ENCODE measurements around the gene CDK5RAP3.

Gene CDK5RAP3

DNA sequence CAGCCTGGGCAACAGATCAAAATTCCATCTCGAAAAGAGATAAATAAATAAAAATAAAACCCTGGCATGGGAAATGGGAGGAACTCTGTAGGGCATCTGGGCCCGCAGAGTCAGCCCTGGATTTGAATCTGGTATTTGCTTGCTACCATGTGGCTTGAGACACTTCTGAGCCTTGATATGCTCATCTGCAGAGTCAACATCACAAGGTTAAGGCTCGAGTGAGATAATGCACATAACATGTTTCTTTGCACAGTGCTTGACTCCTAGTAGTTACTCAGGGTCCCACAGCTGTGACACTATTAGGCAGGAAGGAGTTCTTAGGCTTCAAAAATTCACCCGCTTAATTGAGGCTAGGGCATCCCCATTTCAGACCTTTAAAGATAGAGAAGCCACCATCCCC, 21.3 kb downstream of the CDK5RAP3 start:
- TF ChIP-seq, protein P1, sequence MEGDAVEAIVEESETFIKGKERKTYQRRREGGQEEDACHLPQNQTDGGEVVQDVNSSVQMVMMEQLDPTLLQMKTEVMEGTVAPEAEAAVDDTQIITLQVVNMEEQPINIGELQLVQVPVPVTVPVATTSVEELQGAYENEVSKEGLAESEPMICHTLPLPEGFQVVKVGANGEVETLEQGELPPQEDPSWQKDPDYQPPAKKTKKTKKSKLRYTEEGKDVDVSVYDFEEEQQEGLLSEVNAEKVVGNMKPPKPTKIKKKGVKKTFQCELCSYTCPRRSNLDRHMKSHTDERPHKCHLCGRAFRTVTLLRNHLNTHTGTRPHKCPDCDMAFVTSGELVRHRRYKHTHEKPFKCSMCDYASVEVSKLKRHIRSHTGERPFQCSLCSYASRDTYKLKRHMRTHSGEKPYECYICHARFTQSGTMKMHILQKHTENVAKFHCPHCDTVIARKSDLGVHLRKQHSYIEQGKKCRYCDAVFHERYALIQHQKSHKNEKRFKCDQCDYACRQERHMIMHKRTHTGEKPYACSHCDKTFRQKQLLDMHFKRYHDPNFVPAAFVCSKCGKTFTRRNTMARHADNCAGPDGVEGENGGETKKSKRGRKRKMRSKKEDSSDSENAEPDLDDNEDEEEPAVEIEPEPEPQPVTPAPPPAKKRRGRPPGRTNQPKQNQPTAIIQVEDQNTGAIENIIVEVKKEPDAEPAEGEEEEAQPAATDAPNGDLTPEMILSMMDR (IDR thresholded peaks at IDR 0.05), result no peak

DNA sequence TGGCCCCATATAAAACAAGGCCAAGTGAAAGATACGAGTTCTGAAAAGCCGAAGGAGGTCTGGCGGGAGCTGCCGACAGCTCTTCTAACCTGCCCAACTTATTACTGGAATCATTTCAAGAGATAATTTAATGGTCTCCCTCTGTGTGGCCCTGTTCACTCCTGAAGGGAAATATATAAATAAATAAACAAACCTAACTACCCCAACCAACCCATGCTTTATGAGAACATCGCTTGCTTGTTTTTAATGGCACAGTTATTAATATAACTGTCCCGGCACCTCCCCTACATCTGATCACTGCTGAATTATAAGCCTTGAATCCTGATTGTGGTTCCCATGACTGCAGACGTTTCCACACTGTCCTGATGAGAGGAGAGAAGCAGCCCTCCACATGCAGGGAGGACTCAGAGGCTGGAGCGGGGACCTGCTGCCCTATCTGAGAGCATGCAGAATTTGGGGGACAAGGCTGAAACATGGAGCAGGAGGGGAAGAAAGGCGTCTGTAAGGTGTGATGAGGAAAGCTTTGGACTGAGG, 22.2 kb downstream of the CDK5RAP3 start:
- TF ChIP-seq, protein P1 (IDR thresholded peaks at IDR 0.05), result no peak

DNA sequence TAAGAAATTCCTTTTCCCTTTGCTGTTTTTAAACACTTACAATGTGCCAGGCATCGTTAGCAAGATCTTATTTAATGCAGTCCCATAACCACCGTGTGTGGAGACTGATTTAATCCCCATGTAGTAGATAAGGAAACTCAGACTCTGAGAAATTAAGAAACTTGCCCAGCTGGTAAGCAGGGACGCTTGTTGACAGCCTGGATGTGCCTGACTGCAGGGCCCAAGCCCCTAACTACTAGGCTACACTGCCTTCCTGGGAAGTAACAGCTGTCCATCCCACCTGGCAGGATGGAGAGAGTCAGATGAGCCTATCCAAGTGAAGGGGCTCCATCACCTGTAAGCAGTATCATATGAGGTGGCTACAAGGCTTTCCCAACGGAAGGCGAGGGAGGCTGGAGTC, 23.1 kb downstream of the CDK5RAP3 start:
- TF ChIP-seq, protein P1 (IDR thresholded peaks at IDR 0.05), result no peak

DNA sequence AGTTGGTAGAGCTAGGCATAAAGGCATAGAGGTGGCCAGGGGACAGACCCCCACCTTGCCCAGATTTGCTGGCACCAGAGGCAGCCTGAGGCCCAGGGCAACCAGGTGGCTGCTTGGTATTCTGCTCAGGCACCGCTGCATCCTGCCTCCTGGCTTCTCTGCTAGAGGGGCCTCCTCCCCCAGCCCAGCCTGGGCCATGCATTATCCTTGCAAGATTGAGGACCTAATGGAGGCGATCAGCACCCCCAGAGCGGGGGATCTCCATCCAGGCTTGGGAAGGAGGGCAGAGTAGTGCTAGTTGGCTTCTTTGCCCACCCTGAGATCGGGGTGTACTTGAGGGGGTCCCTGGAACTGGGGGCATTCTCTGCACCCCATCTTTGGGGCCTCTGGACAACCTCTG, 23.8 kb downstream of the CDK5RAP3 start:
- TF ChIP-seq, protein P1 (IDR thresholded peaks at IDR 0.05), result no peak

DNA sequence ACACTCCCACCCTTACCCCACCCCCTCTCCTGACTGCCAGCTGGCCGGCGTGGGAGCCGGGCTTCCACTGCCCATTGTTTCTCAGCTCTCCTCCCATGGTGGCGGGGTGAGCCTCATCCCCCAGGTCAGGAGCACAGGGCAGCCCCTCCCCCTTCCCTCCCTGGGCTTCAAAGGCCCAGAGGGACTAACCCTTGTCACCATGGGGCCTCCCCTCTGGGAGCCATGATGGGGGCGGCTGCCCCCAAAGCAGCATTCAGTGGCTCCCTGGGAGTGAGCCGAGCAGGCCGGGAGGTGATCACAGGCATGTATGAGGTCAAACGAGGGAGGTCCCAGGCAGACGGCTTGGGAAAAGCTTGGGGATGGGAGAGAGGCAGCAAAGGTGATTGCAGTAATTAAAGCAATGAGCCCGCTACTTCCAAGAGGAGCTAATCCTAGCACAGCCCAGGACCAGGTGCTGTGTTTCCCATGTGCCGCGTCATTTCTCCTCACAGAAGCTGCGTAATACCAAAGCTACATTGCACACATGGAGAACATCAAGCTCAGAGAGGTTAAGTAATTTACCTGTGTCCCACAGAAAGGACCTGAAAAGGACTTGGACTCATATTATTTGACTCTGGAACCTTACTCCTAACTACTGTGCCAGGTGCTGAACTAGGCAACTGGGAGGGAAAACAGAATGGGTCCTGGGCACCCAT, 24.5 kb downstream of the CDK5RAP3 start:
- TF ChIP-seq, protein P1 (IDR thresholded peaks at IDR 0.05), result no peak

DNA sequence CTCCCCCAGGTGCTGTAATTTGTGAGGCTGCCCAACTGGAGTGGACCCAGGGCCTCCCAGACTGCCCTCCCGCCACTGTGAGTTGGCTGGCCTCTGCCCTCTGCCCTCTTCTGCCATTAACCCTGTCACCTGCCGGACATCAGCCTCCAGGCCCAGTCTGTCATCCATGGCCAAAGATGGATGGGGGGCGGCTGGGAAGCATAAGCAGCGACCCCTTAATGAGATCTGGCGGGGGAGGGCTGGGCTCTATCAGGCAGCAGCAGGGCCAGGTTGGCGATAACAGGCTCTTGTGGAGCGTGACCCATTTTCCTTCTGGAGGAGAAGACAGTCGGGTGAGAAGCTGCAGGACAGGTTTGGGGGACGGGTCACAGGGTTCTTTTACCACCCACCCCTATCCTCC, 25.3 kb downstream of the CDK5RAP3 start:
- TF ChIP-seq, protein P1 (IDR thresholded peaks at IDR 0.05), result no peak

DNA sequence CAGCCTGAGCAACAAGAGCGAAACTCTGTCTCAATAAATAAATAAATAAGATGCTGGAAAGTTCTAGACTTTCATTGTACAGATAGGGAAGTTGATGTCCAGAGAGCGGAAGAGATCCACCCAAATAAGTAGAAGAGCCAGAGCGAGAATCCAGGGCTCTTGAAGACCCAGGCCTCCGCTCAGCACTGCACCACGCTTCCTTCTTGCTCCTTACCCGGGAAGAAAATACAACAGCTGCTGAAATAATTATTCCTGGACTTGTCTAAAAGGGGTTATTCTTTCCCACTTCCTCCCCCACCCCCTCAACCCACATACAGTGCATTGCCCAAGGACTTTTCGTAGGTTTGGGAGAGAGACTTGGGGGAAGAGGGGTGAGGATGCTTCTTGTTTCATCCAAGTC, 26.7 kb downstream of the CDK5RAP3 start:
- TF ChIP-seq, protein P1 (IDR thresholded peaks at IDR 0.05), result no peak

Measured in LNCAP (cell line).